H7 (cell line): Measurements from ENCODE around the gene SLC25A21. TPM values are rescaled to one million over a fixed set of nuclear protein-coding genes. Genes with fewer than 3 reads are reported as not detected.
"Not testable (repeated sequence)": the region's sequence is repeated elsewhere in the genome, so short reads cannot be mapped to it uniquely, and the experiment has no call there.

Source experiments
- DNase-seq: peaks from one replicate; pipeline ENCODE4 v3.0.0; 2012
- H3K27me3 ChIP-seq: 2 replicates; pipeline ENCODE4 v1.6.0; 2011; ENCODE audit warnings: mild to moderate bottlenecking, low read length; ENCODE audit not compliant: control insufficient read depth, insufficient read depth
- H3K36me3 ChIP-seq: replicated peaks from 2 replicates; pipeline ENCODE4 v1.5.1; 2011; ENCODE audit warnings: low read length; ENCODE audit not compliant: control insufficient read depth, insufficient read depth
- H3K4me3 ChIP-seq: 2 replicates; pipeline ENCODE4 v1.5.1; 2011; ENCODE audit warnings: low read depth, mild to moderate bottlenecking, control low read depth, low read length, moderate library complexity; ENCODE audit not compliant: insufficient read depth
- total RNA-seq: library from RNA; depleted of rRNA; stranded (reverse); fragments of >200 nt; shearing (Covaris generic); gene quantifications from 2 replicates; pipeline ENCODE4 v1.2.3, GENCODE V29; 2014; rRNA removed

SLC25A21 gene
- total RNA-seq, result 7.7 and 8.1 TPM in 2 replicates

GRCh38 chr14:37172024-37172869 lies at the start of gene SLC25A21:
Gene SLC25A21 (minus strand): TSS chr14:37172606.
- Histone ChIP-seq H3K27me3 (no peaks in the 10 kb centered on the region), H3K36me3 (no peaks in the 10 kb centered on the region), H3K4me3 (peak within 1 kb of the TSS; percentile 86)
- DNase-seq, result peak; percentile 82

DNA sequence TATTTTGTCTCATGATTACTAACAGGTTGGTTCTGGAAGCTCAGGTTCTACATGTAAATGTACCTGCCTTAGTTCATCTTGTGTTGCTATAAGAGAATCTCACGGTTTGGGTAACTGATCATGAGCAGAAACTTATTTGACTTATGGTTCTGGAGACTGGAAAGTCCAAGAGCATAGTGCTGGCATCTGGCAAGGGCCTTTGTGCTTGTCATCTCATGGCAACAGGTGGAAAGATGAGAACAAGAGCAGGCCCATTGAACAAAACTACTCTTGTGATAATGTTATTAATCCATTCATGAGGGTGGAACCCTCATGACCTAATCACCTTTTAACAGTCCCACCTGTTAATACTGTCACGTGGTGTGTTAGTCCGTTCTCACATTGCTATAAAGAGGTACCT lies 48.7 kb upstream of the SLC25A21 start:
- no peak for DNase-seq
- Histone ChIP-seq H3K27me3 (no peaks in the 10 kb centered on the region), H3K36me3 (no peaks in the 10 kb centered on the region), H3K4me3 (no peak overlapping the region)

DNA sequence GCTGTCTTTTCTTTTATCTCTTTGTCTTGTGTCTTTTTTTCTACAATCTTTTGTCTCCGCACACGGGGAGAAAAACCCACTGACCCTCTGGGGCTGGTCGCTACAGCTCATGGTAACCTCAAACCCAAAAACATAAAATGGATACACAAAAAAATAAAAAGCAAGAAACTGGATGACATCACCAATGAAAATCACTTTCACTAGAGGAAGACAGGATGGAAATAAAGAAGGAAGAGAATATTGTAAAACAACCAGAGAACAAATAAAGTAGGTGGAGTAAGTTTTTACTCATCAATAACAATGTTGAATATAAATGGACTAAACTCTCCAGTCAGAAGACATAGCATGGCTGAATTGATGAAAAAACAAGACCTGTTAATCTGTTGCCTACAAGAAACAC lies 42.9 kb upstream of the SLC25A21 start:
- Histone ChIP-seq H3K27me3 (no peaks in the 10 kb centered on the region), H3K4me3 (no peak overlapping the region), H3K36me3 (no peaks in the 10 kb centered on the region)
- DNase-seq, result no peak

GRCh38 chr14:37213016-37213415 lies 40.6 kb upstream of the SLC25A21 start:
- no peaks in the 10 kb centered on the region for H3K36me3 ChIP-seq
- H3K27me3 ChIP-seq, result no peaks in the 10 kb centered on the region
- H3K4me3 ChIP-seq, result no peak overlapping the region
- no peak for DNase-seq

DNA sequence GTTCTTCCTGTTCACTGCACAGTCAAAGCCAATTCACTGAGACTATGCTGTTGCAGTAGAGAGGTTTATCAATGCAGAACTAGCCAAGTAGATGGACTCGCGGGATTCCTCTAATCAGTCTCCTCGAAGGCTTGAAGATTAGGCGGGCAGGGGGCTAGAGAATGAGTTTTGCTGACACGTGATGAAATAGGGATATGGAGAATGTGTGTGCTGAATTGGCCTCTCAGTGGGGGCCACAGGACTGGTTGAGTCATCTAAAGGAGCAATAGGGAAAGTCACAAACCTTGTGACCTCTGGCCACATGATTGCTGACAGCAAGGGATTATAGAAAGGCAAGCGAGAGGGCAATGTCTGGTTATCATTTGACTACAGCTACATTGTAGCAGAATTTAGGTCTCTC lies 38.0 kb upstream of the SLC25A21 start:
- DNase-seq, result no peak
- H3K27me3 ChIP-seq, result no peaks in the 10 kb centered on the region
- no peak overlapping the region for H3K4me3 ChIP-seq
- H3K36me3 ChIP-seq, result no peaks in the 10 kb centered on the region

DNA sequence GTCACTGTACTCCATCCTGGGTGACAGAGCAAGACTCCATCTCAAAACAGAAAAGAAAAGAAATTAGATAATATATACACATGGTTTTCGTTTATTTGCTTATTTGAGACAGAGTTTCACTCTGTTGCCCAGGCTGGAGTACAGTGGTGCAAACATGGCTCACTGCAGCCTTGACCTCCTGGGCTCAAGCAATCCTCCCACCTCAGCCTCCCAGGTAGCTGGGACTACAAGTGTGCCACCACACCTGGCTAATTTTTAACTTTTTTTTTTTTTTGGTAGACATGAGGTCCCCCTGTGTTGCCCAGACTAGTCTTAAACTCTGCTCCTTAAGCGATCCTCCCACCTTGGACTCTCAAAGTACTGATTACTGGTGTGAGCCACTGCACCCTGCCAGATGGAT lies 37.2 kb upstream of the SLC25A21 start:
- not testable (repeated sequence) for H3K36me3 ChIP-seq, DNase-seq, H3K4me3 ChIP-seq, H3K27me3 ChIP-seq

- not testable (repeated sequence) for DNase-seq, H3K36me3 ChIP-seq, H3K4me3 ChIP-seq, H3K27me3 ChIP-seq
Measured at GRCh38 chr14:37205623-37206605, 33.5 kb upstream of the SLC25A21 start.

GRCh38 chr14:37203423-37203822 lies 31.0 kb upstream of the SLC25A21 start:
- no peak for DNase-seq
- Histone ChIP-seq H3K4me3 (no peak overlapping the region), H3K27me3 (no peaks in the 10 kb centered on the region), H3K36me3 (no peaks in the 10 kb centered on the region; the same call in 1 of the 2 replicates)

DNA sequence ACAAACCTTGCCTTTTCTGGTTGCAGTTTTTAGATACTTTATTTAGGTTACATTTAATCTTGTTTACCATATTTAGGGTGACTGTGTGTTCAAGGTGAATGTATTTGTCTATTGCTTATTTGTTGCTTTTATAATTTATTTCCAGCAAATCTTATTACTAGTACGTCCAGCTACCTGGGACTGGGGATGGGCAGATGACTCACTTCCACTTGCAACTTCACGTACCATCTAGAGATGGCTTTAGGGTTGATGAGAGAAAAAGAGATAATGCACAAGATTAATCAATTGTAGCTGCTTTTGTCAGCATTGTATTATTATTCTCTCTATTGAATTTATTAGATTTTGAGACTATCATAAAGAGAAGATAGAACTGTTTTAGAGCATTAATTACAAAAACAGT lies 30.4 kb upstream of the SLC25A21 start:
- DNase-seq, result no peak
- no peak overlapping the region for H3K4me3 ChIP-seq
- no peaks in the 10 kb centered on the region for H3K27me3 ChIP-seq
- no peaks in the 10 kb centered on the region; the same call in 1 of the 2 replicates for H3K36me3 ChIP-seq

- no peak for DNase-seq
- Histone ChIP-seq H3K36me3 (no peaks in the 10 kb centered on the region; the same call in 1 of the 2 replicates), H3K27me3 (no peaks in the 10 kb centered on the region), H3K4me3 (no peak overlapping the region)
Measured at GRCh38 chr14:37202265-37202664, 29.9 kb upstream of the SLC25A21 start.

DNA sequence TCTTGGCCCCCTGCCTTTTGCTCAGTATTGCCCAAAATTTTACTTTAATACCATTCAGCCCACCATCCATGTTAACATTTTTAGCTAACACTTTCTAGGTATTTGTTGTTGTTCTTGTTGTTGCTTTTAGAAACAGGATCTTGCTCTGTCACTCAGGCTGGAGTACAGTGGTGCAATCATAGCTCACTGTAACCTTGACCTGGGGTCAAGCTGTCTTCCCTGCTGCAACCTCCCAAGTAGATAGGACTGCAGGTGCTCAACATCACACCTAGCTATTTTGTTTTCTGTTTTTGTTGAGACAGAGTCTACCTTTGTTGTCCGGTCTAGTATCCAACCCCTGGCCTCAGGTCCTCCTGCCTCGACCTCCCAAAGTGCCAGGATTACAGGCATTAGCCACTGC lies 29.3 kb upstream of the SLC25A21 start:
- Histone ChIP-seq H3K27me3 (no peaks in the 10 kb centered on the region), H3K4me3 (no peak overlapping the region), H3K36me3 (no peaks in the 10 kb centered on the region; the same call in 1 of the 2 replicates)
- DNase-seq, result no peak

DNA sequence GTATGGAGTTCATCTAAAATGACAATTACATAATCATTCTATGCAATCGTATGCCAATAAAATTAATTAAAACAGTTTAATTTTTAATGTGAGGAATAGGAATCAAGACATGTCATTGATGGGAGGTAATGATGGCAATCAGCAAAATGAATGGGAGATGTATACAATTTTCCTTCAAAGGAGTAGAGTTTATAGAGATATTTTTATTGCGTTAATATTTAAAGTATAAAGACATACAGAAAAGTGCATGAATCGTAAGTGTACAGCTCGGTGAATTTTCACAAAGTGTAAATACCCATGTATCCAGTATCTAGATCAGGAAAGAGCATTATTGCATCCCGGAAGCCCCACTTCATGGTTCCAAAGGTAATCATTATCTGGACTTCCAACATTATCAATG lies 26.5 kb upstream of the SLC25A21 start:
- H3K36me3 ChIP-seq, result no peaks in the 10 kb centered on the region
- no peaks in the 10 kb centered on the region for H3K27me3 ChIP-seq
- no peak overlapping the region for H3K4me3 ChIP-seq
- no peak for DNase-seq

- no peak for DNase-seq
Measured at GRCh38 chr14:37198273-37198598, 25.8 kb upstream of the SLC25A21 start.

GRCh38 chr14:37197421-37198272 lies 25.2 kb upstream of the SLC25A21 start, which contains the start of gene MIPOL1:
Gene MIPOL1 (plus strand): TSS chr14:37197937. CDS start chr14:37247889, 49,952 bp downstream.
- H3K4me3 ChIP-seq, result peak within 1 kb of the TSS; percentile 69
- H3K27me3 ChIP-seq, result no peaks in the 10 kb centered on the region
- DNase-seq, result peak; percentile 89
- no peaks in the 10 kb centered on the region for H3K36me3 ChIP-seq

More at GRCh38 chr14:37198273-37198598, 25.8 kb upstream of the SLC25A21 start:
- H3K27me3 ChIP-seq, result no peaks in the 10 kb centered on the region
- H3K4me3 ChIP-seq, result peak overlapping the region; percentile 69
- no peaks in the 10 kb centered on the region for H3K36me3 ChIP-seq
